WTC11 (cell line): ENCODE measurements around the gene DCLK1.

Experiments
- FOXK1 ChIP-seq: sonication (generic); formaldehyde crosslinking; IDR thresholded peaks from 2 replicates; pipeline ENCODE4 v1.8.0; 2022; ENCODE audit warnings: mild to moderate bottlenecking, moderate library complexity, missing genetic modification reagents
- JUN ChIP-seq: sonication (generic); formaldehyde crosslinking; IDR thresholded peaks from 2 replicates; pipeline ENCODE4 v1.8.0; 2023; ENCODE audit warnings: mild to moderate bottlenecking, missing genetic modification reagents
- NFYB ChIP-seq: sonication (generic); formaldehyde crosslinking; conservative IDR thresholded peaks from 2 replicates; pipeline ENCODE4 v1.8.0; 2022; ENCODE audit warnings: low read depth, missing genetic modification reagents
- NR3C1 ChIP-seq: sonication (generic); formaldehyde crosslinking; conservative IDR thresholded peaks from 2 replicates; pipeline ENCODE4 v1.8.1; 2023; ENCODE audit warnings: low read depth, mild to moderate bottlenecking, missing genetic modification reagents
- SP1 ChIP-seq: sonication (generic); formaldehyde crosslinking; conservative IDR thresholded peaks from 2 replicates; pipeline ENCODE4 v1.8.1; 2022; ENCODE audit warnings: missing genetic modification reagents
- ZNF138 ChIP-seq: sonication (generic); formaldehyde crosslinking; conservative IDR thresholded peaks from 2 replicates; pipeline ENCODE4 v1.8.1; 2022; ENCODE audit warnings: mild to moderate bottlenecking, moderate library complexity, missing genetic modification reagents
- ZNF263 ChIP-seq: sonication (generic); formaldehyde crosslinking; IDR thresholded peaks from 2 replicates; pipeline ENCODE4 v1.8.1; 2022; ENCODE audit warnings: low read depth, mild to moderate bottlenecking, moderate library complexity, missing genetic modification reagents
- TF ChIP-seq, protein P1 (sequence below): fragments of 200-600 bp; IDR thresholded peaks from 2 replicates; pipeline ENCODE4 v1.8.0; 2022; ENCODE audit warnings: antibody characterized with exemption
- TF ChIP-seq, protein P2 (sequence below): sonication (generic); formaldehyde crosslinking; IDR thresholded peaks from 2 replicates; pipeline ENCODE4 v1.8.1; 2022; ENCODE audit warnings: mild to moderate bottlenecking, moderate library complexity, missing genetic modification reagents
- TF ChIP-seq, protein P3 (sequence below): sonication (generic); formaldehyde crosslinking; IDR thresholded peaks from 2 replicates; pipeline ENCODE4 v1.8.1; 2023; ENCODE audit warnings: mild to moderate bottlenecking, moderate library complexity, missing genetic modification reagents
- TF ChIP-seq, protein P4 (sequence below): sonication (generic); formaldehyde crosslinking; IDR thresholded peaks from 2 replicates; pipeline ENCODE4 v1.8.0; 2022; ENCODE audit warnings: mild to moderate bottlenecking, missing genetic modification reagents
- TF ChIP-seq, protein P5 (sequence below): sonication (generic); formaldehyde crosslinking; IDR thresholded peaks from 2 replicates; pipeline ENCODE4 v1.8.1; 2023; ENCODE audit warnings: mild to moderate bottlenecking, missing genetic modification reagents
- TF ChIP-seq, protein P6 (sequence below): sonication (generic); formaldehyde crosslinking; conservative IDR thresholded peaks from 2 replicates; pipeline ENCODE4 v1.8.1; 2023; ENCODE audit warnings: mild to moderate bottlenecking, low read depth, missing genetic modification reagents, moderate library complexity
- TF ChIP-seq, protein P7 (sequence below): fragments of 250-450 bp; sonication (Bioruptor Pico); IDR thresholded peaks from 2 replicates; pipeline ENCODE4 v2.1.2; 2022; ENCODE audit warnings: mild to moderate bottlenecking, moderate library complexity

DNA sequence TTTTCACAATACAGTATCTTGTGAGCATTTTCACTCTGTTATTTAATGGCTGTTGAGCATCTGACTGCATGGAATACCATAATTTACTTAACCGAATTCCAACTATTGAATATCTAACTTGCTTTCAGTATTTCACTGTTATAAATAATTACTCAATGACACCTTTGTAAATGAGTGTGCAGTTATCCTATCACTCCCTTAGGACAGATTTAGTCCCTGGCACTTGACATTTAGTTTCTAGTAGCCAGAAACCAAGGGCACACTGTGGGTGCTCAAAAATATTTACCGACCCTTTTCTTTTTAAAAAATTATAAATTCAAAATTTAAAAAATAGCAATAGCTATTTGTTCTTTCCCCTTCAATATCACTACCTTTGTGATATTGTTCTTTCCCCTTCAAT is 258.8 kb downstream of the DCLK1 start:
- TF ChIP-seq FOXK1 (CRISPR knock-in tag), result no peak
- TF ChIP-seq NR3C1 (CRISPR knock-in tag), result no peak
- TF ChIP-seq, protein P1, sequence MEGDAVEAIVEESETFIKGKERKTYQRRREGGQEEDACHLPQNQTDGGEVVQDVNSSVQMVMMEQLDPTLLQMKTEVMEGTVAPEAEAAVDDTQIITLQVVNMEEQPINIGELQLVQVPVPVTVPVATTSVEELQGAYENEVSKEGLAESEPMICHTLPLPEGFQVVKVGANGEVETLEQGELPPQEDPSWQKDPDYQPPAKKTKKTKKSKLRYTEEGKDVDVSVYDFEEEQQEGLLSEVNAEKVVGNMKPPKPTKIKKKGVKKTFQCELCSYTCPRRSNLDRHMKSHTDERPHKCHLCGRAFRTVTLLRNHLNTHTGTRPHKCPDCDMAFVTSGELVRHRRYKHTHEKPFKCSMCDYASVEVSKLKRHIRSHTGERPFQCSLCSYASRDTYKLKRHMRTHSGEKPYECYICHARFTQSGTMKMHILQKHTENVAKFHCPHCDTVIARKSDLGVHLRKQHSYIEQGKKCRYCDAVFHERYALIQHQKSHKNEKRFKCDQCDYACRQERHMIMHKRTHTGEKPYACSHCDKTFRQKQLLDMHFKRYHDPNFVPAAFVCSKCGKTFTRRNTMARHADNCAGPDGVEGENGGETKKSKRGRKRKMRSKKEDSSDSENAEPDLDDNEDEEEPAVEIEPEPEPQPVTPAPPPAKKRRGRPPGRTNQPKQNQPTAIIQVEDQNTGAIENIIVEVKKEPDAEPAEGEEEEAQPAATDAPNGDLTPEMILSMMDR, result no peak
- TF ChIP-seq, protein P2, sequence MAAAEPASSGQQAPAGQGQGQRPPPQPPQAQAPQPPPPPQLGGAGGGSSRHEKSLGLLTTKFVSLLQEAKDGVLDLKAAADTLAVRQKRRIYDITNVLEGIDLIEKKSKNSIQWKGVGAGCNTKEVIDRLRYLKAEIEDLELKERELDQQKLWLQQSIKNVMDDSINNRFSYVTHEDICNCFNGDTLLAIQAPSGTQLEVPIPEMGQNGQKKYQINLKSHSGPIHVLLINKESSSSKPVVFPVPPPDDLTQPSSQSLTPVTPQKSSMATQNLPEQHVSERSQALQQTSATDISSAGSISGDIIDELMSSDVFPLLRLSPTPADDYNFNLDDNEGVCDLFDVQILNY (CRISPR knock-in tag), result no peak
- TF ChIP-seq ZNF138 (CRISPR knock-in tag), result no peak
- TF ChIP-seq JUN (CRISPR knock-in tag), result no peak
- TF ChIP-seq NFYB (CRISPR knock-in tag), result no peak
- TF ChIP-seq, protein P3, sequence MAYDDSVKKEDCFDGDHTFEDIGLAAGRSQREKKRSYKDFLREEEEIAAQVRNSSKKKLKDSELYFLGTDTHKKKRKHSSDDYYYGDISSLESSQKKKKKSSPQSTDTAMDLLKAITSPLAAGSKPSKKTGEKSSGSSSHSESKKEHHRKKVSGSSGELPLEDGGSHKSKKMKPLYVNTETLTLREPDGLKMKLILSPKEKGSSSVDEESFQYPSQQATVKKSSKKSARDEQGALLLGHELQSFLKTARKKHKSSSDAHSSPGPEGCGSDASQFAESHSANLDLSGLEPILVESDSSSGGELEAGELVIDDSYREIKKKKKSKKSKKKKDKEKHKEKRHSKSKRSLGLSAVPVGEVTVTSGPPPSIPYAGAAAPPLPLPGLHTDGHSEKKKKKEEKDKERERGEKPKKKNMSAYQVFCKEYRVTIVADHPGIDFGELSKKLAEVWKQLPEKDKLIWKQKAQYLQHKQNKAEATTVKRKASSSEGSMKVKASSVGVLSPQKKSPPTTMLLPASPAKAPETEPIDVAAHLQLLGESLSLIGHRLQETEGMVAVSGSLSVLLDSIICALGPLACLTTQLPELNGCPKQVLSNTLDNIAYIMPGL (CRISPR knock-in tag), result no peak
- no peak for TF ChIP-seq SP1 (CRISPR knock-in tag)
- TF ChIP-seq ZNF263, result no peak
- TF ChIP-seq, protein P4, sequence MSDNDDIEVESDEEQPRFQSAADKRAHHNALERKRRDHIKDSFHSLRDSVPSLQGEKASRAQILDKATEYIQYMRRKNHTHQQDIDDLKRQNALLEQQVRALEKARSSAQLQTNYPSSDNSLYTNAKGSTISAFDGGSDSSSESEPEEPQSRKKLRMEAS (CRISPR knock-in tag), result no peak
- TF ChIP-seq, protein P5, sequence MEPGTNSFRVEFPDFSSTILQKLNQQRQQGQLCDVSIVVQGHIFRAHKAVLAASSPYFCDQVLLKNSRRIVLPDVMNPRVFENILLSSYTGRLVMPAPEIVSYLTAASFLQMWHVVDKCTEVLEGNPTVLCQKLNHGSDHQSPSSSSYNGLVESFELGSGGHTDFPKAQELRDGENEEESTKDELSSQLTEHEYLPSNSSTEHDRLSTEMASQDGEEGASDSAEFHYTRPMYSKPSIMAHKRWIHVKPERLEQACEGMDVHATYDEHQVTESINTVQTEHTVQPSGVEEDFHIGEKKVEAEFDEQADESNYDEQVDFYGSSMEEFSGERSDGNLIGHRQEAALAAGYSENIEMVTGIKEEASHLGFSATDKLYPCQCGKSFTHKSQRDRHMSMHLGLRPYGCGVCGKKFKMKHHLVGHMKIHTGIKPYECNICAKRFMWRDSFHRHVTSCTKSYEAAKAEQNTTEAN, result no peak
- TF ChIP-seq, protein P6, sequence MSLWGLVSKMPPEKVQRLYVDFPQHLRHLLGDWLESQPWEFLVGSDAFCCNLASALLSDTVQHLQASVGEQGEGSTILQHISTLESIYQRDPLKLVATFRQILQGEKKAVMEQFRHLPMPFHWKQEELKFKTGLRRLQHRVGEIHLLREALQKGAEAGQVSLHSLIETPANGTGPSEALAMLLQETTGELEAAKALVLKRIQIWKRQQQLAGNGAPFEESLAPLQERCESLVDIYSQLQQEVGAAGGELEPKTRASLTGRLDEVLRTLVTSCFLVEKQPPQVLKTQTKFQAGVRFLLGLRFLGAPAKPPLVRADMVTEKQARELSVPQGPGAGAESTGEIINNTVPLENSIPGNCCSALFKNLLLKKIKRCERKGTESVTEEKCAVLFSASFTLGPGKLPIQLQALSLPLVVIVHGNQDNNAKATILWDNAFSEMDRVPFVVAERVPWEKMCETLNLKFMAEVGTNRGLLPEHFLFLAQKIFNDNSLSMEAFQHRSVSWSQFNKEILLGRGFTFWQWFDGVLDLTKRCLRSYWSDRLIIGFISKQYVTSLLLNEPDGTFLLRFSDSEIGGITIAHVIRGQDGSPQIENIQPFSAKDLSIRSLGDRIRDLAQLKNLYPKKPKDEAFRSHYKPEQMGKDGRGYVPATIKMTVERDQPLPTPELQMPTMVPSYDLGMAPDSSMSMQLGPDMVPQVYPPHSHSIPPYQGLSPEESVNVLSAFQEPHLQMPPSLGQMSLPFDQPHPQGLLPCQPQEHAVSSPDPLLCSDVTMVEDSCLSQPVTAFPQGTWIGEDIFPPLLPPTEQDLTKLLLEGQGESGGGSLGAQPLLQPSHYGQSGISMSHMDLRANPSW (CRISPR knock-in tag), result no peak
- TF ChIP-seq, protein P7, sequence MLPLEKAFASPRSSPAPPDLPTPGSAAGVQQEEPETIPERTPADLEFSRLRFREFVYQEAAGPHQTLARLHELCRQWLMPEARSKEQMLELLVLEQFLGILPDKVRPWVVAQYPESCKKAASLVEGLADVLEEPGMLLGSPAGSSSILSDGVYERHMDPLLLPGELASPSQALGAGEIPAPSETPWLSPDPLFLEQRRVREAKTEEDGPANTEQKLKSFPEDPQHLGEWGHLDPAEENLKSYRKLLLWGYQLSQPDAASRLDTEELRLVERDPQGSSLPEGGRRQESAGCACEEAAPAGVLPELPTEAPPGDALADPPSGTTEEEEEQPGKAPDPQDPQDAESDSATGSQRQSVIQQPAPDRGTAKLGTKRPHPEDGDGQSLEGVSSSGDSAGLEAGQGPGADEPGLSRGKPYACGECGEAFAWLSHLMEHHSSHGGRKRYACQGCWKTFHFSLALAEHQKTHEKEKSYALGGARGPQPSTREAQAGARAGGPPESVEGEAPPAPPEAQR (CRISPR knock-in tag), result no peak
